Measurements from ENCODE around the gene FARSA. TPM values are rescaled to one million over a fixed set of nuclear protein-coding genes. Genes with fewer than 3 reads are reported as not detected.

Gene FARSA
- total and polyA plus RNA-seq, 2 donors (not counting 3 experiments of a cell fraction or from before 2014, with no cell fraction given), result 51.8 to 77.4 TPM

DNA sequence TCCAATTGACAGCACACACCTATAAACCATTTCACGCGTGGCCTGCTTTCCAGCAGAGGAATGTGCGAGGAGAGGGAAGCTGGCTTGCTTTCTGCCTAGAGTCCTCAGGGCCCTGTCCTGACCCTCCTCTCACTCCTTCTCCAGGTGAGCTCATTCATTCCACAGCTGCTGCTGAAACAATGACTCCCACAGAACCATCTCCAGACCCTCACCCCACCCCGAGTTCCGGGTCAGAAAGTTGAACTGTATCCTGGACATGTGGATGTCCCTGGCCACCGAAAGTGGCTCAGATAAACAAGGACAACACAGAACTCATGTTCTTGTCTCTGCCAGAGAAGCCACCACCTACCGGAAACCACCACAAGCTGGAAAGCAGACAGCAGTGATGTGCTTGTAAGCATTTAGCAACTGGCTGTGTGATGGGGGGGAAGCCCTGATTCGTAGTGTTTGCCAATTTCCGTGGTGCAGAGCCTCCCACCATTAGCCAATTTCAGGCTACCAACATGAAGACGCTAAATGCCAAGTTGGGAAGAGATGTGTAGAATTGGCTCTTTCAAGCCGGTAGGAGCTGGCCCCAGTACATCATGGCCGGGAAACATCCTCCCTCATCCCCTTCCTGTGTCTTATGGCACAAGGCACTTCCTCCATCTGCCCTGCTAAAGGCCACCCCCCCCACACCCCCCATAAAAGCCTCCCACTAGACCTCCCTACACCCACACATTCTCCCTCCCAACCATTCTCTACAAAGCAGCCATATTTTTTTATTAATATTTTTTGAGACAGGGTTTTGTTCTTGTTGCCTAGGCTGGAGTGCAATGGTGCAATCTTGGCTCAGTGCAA lies 19.4 kb downstream of the FARSA start:
- Histone ChIP-seq H4K20me1 (replicated peaks; ENCODE audit: control insufficient read depth, extremely low read depth, insufficient read depth, low read length) (no peaks in the 10 kb centered on the region), H3K79me2 (ENCODE audit: control insufficient read depth, insufficient read depth, low read length) (no peaks in the 10 kb centered on the region), H3K4me1 (ENCODE audit: control insufficient read depth, extremely low read depth, insufficient read depth, low read length) (no peaks in the 10 kb centered on the region), H3K9ac (replicated peaks; ENCODE audit: extremely low read depth, insufficient read depth, low read length) (no peak overlapping the region), H3K9me1 (replicated peaks; ENCODE audit: control insufficient read depth, extremely low read depth, insufficient read depth, low read length) (no peaks in the 10 kb centered on the region), H3K9me3 (replicated peaks; ENCODE audit: control insufficient read depth, insufficient read depth, low read length) (no peaks in the 10 kb centered on the region), H3K4me2 (ENCODE audit: insufficient read depth, low read length) (no peak overlapping the region), H3K36me3 (ENCODE audit: control insufficient read depth in 2 of 2, extremely low read depth in 1 of 2, insufficient read depth in 2 of 2, low read length in 2 of 2) (no peaks in the 10 kb centered on the region), H3K27ac (ENCODE audit: insufficient read depth, low read depth, low read length) (no peak overlapping the region), H3K4me3 (replicated peaks in 1 of 3; ENCODE audit: insufficient read depth in 1 of 3, low read depth in 1 of 3, low read length in 3 of 3) (no peak overlapping the region), H3K27me3 (ENCODE audit: control insufficient read depth in 2 of 2, insufficient read depth in 2 of 2, low read length in 2 of 2) (peaks cover 3% of the 10 kb centered on the region in 2 experiments), H2AFZ (ENCODE audit: low read depth, low read length) (no peak overlapping the region)
- dilution Hi-C loops (cut with MboI; ENCODE audit: extremely low pct_ligation_motif_present, low sequenced_read_pairs) (no loop called here), intact Hi-C loops (cut with micrococcal nuclease) (no loop called here)
- TF ChIP-seq EZH2 (IDR thresholded peaks at IDR 0.05; ENCODE audit: borderline replicate concordance, low read depth, low read length, severe bottlenecking), result no peak
- no peak for TF ChIP-seq POLR2A (IDR thresholded peaks at IDR 0.05; ENCODE audit: low read depth, low read length)
- no peak for TF ChIP-seq CTCF (IDR thresholded peaks at IDR 0.05; ENCODE audit: extremely low read depth in 1 of 2, insufficient read depth in 1 of 2, low read depth in 1 of 2, low read length in 2 of 2)
- TF ChIP-seq MYC (IDR thresholded peaks at IDR 0.05; ENCODE audit: low read depth, low read length), result no peak
- POLR2A ChIA-PET, result no interaction called here
- FAIRE-seq (no peak), DNase-seq (ENCODE audit: low read depth, low spot score) (no peak)
- CTCF ChIA-PET, result interaction anchor here (0.9 kb wide), 1 partner anchor 153 kb away, joined by 3 read pairs; no protein-coding TSS in a partner anchor
- BruUV-seq (replicated peaks), result no TSS peak

All from endothelial cell of umbilical vein (primary cell).